GOT3 (cell line): ENCODE measurements around the gene DSG3.

Source experiments
- DNase-seq: peaks from one replicate; lab custom pipeline; 2025; ENCODE audit warnings: mixed read lengths; lab: John Stamatoyannopoulos, UW

Gene DSG3, protein sequence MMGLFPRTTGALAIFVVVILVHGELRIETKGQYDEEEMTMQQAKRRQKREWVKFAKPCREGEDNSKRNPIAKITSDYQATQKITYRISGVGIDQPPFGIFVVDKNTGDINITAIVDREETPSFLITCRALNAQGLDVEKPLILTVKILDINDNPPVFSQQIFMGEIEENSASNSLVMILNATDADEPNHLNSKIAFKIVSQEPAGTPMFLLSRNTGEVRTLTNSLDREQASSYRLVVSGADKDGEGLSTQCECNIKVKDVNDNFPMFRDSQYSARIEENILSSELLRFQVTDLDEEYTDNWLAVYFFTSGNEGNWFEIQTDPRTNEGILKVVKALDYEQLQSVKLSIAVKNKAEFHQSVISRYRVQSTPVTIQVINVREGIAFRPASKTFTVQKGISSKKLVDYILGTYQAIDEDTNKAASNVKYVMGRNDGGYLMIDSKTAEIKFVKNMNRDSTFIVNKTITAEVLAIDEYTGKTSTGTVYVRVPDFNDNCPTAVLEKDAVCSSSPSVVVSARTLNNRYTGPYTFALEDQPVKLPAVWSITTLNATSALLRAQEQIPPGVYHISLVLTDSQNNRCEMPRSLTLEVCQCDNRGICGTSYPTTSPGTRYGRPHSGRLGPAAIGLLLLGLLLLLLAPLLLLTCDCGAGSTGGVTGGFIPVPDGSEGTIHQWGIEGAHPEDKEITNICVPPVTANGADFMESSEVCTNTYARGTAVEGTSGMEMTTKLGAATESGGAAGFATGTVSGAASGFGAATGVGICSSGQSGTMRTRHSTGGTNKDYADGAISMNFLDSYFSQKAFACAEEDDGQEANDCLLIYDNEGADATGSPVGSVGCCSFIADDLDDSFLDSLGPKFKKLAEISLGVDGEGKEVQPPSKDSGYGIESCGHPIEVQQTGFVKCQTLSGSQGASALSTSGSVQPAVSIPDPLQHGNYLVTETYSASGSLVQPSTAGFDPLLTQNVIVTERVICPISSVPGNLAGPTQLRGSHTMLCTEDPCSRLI

DNA sequence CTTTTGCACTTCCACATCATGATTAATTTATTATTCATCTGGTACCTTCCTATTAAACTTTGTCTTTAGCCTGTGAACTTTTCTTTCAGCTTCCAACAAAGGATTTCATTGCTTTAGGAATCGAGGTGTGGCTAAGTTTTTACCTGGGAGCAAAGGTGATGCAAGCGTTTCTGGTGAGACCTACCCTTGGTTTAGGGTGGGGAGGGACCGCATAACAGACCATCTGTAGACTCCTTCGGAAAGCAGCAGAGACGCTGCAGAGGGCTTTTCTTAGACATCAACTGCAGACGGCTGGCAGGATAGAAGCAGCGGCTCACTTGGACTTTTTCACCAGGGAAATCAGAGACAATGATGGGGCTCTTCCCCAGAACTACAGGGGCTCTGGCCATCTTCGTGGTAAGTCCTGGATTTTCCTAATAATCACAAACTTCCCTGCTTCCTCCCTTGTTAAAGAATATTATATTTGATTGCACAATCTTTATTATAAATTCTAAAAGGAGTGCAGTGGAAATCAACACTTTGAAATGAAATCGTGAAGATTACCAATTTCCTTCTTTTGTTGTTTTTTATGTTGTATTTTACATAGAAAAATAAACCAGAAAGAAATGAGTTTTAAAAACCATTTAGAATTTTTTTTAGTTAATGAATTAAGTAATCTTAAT lies at the start of gene DSG3:
TSS of gene DSG3 (plus strand) at position 212 of the 662 bp plus-strand sequence. CDS start at position 349, 137 bp downstream.
- no peak for DNase-seq

DNA sequence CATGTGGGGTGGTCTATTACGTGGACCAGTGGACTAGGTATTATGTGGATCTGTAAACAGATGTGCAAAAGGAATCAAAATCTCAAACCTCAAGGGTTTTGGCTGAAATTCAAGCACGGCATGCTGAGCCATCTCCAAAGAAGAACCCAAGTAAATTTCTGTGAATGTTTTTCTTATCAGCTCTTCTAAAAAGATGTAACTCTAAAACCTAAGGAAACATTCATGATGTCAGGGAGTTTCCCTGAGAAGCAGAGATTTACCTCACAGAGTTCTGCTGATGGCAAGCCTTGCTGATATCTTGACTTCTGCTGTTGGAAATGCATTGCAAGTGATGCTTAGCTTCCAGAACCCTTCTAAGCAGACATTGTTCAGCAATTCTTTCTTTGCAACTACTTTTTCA lies 49.4 kb upstream of the DSG3 start:
- no peak for DNase-seq

DNA sequence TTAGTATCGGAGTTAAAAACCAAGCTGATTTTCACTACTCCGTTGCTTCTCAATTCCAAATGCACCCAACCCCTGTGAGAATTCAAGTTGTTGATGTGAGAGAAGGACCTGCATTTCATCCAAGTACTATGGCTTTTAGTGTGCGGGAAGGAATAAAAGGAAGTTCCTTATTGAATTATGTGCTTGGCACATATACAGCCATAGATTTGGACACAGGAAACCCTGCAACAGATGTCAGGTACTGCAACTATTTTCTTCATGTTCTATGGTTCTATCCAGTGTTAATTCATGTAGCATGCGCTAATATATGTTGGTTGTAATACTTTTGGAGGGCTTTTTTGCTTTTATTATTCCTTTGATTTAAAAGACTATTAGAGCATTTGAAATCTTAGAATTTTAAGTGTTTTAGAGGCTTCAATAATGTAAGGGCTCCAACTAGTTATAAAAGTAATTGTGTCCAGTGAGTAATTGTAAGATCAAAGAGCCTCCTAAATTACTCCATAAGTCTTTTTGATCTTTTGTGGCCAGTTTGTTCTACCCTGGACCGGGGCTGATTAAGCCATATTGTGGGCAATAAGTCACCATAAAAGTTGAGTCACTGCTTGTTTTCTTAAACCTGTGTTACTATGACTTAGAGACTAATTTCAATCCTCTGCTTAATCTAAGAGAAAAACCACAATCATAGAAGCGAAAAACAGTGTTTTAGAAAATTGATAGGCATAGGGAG lies 48.1 kb upstream of the DSG3 start:
- DNase-seq: no peak

DNA sequence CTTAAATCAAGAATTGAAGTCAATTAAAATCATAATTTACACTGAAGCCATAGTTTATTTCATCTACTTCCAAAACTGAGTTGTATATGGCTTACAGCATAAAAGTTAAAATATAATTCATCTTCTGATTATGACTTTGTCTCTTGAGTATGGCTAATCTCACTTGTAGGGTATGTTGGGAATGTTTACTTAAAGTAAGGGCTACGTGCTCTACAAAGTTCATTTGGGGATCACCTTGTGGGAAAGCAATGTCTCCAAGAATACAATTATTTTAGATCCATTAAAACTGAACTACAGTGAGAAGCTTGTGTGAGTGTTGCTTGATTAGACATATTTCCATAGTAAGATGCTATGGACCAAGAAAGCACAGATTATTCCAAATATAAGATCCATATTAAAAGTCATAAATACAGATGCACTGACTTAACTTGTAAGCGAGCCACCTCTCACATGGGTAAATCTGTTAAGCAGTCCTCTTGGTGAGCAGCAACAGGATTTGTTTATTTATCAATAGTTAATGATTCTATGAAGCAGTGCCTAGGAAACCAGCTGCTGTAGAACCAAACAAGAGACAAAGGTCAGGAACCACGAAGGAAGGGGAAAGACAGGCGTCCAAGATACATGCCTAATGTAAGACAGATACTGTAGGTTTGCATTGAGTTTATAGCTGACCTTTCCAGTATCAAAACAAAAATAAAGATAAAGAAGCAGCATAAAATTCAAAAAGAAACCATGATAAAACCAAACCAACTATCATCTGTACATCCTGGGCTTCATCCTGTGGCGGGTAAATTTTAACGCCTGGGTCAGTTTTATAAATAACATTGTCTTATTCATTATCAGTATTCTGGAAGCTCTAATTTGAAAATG lies 46.1 kb upstream of the DSG3 start:
- no peak for DNase-seq

DNA sequence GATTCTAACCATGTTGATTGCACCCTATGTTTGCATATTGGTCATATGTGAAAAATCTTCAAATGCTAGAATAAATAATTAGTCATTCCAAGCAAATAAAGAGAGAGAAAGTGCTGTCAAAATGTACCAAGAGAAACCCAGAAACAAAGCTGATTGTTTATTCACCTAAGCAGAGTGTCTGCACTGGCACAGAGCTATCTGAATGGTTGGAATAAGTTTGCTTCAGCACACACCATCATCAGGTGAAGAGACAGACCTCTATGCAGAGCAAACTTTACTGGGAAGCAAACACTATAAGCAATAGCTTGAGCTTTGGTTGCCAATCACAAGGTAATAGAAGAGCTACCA lies 45.5 kb upstream of the DSG3 start:
- no peak for DNase-seq

DNA sequence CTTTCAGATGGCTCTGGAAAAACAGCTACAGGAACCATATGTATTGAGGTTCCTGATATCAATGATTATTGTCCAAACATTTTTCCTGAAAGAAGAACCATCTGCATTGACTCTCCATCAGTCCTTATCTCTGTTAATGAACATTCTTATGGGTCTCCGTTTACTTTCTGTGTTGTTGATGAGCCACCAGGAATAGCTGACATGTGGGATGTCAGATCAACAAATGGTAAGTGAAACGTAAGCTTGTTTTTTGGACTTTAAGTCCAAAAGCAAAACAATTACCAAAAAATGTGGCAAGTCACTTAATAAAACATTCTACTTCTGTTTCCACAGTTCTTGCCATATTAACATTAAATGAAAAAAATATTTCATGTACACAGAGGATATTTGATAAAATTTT lies 44.1 kb upstream of the DSG3 start:
- no peak for DNase-seq

DNA sequence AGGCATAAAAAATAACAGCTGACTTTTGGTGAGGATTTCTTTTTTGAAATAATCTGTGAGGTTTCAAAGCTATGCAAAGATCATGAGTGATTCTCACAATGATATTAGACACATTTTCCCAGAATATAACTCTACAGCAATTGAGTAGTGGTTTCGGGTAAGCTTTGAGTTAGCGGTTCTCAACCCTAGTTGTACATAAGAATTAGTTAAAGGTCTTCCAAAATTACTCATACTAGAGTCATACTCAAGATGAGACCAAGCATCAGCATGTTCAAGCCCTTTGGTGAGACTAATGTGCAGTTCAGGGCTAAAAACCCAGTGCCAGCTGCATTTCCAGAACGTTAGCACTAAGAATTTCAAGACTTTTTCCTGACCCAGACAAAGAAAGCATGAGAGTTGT lies 39.9 kb upstream of the DSG3 start:
- no peak for DNase-seq

DNA sequence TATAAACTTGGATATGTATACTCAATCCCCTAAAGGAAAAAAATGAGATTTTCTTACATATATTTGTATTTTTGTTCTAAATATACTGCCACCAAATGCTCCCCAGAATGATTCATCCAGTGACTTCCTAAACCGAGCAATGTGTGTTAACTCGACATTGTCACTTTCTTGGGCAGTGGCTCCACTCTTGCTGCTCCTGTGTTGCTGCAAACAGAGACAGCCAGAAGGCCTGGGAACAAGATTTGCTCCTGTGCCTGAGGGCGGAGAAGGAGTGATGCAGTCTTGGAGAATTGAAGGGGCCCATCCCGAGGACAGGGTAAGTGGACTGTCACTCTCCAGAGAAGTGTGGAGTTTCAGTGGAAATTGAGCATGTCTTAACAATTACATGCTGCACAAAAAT lies 38.3 kb upstream of the DSG3 start:
- DNase-seq: no peak

DNA sequence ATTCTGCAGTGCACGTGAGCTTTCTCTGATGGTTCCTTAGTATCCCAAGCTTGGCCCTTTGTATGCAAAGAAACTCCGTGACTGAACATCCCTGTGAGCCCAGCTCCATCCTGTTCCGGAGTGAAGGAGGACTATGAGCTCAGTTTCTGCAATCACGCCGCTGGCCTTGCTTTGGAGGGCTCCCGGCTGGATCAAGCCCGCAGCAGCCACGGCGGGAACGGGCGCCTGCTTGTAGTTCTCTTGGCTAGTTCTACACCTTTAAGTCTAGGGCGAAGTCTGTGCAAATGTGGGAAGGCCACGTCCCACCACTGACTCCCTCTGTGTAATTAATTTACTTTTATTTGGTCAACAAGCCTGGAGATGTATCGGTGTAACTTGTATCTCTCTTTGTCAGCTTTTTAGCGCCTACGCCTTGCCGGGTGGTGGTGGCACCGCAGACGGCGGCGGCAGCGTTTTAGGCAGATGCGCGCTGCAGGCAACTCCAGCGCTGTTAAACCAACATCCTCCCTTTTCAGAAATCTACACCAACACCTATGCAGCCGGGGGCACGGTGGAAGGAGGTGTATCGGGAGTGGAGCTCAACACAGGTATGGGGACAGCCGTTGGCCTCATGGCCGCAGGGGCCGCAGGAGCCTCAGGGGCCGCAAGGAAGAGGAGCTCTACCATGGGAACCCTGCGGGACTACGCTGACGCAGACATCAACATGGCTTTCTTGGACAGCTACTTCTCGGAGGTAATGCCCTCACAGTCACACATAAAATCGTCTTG lies 36.6 kb upstream of the DSG3 start:
- DNase-seq: no peak

DNA sequence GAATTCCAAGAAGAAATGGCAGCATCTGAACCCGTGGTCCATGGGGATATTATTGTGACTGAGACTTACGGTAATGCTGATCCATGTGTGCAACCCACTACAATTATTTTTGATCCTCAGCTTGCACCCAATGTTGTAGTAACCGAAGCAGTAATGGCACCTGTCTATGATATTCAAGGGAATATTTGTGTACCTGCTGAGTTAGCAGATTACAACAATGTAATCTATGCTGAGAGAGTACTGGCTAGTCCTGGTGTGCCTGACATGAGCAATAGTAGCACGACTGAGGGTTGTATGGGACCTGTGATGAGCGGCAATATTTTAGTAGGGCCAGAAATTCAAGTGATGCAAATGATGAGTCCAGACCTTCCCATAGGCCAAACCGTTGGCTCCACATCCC lies 34.4 kb upstream of the DSG3 start:
- DNase-seq: no peak

DNA sequence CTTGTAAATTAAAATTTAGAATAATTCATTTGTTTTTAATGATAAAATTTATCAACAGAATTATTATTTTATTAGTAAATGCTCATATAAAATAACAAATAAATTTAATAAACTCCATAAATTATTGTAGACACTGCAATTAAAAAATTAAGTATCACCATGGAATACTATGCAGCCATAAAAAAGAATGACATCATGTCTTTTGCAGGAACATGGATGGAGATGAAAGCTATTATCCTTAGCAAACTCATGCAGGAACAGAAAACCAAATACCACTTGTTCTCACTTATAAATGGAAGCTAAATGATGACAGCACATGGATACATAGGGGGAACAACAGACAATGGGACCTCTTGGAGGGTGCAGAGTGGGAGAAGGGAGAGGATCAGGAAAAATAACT lies 29.7 kb upstream of the DSG3 start:
- DNase-seq: no peak

DNA sequence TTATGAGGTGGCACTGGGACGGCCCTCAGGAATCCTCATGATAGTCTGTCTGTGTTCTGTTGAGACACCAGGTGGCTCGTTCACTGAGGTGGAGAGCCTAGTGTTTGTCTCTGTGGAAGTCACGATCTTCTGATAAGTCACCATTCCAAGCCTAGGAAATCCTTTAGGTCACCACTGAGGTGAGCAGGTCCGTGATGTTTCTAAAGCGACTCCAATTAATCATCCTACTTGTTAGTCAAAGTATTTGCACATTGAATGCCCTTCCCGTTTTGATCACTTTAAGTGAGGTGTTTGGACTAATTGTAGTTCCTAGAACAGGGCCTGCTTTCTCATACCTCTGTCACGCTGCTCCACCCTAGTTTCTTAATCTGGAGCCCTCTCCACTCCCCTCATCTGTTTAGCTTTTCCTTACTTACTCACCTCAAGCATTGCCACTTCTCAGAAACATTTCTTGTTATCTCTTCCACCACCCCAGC lies 28.0 kb upstream of the DSG3 start:
- no peak for DNase-seq

DNA sequence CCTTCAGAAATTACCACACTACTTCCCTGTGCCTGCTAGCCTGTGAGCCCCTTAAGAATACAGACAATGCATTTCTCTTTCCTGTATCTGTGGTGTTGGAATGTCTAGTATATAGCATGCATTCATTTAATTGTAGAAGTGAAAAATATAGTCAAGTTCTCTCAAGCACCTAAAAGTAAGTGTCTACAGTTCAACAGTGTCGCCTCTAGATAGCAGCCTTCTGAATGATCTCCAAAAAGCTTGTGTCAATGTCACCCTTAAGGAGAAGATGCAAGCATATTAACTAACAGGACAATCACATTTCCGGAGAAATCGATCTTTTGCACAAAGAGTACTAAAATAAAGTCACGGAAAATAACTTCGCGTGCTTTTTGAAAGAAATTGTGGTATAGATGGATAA lies 27.5 kb upstream of the DSG3 start:
- no peak for DNase-seq

DNA sequence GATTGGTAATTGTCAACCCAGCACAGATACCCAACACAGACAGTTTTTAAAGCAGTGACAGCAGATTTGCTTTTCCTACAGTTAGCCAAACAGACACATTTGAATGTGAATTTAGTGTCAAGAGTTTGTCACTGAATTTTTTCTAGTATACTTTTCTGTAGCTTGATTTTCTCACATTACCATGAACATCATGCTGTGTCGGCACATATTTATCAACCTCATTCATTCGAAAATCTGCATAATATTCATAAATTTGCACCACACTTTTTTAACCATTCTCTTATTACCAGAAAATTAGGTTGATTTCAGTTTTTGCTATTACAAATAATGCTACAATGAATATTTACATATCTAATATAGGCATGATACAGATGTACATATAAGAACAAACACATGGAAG lies 27.0 kb upstream of the DSG3 start:
- no peak for DNase-seq

DNA sequence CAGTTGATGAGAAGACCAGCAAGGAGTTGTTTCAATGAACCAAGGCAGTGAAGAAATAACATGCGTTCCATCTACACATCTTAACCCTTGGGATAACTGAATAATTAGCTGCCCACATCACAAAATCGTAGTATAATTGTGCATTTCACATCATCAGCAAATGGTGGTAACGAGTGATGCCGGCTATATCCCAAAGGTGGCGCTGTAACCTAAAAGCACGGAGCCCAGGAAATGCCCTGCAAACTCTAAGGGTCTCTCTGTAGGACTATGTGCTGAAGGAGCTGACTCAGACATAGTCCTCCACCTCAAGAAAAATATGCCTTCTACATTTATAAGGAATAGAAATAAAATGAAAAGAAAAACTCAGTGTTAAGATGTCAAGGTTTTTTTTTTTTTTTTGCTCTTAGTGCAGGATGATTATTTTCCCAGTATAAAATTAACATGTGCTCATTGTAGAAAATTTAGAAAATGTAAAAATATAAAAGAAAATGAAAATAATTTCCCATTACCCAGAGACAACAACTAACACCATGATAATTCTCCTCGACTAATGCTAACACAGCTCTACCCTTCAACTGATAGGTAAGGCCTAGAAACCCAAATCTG lies 23.1 kb upstream of the DSG3 start:
- DNase-seq: no peak

DNA sequence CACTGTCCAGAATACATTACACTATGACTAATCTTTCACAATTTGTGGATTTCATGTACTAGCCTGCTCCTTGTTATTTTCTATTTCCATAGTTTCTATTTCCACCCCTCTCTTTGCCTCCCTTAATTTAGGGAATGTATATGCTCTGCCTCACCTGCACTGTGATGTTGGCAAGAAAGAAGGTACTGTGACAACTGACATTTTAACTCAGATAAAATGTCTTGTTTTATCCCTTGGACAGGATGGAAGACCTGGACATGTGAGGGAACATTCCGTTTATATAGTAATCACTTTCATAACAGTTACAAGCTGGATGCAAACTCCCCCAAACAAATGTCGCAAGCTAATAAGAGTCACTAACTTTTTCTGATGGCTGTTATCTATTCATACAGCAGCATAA lies 21.5 kb upstream of the DSG3 start:
- DNase-seq: no peak

DNA sequence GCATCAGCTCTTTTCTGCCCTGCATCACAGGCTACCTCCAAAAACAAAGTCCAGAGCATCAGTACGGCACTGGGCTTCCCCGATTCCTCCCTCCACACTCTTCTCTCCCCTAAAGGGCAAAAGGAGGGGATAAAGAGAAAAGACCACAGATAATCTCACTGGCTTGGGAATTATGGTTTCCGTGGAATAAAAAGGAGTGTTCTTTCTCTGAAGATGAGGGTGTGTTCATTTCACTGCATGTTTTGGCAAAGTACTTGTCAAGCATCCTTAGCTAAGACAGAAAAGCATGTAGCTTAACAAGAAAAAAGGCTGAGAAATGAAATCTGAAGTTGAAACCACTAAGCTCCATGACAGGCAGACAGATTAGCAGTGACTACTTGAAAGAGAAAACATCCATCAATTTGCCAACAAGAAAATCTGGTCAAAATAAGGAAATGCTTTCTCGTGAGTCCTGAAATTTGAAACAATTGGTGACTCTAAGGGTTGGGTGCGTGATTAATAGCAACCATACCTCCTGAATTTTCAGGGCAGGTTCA lies 20.6 kb upstream of the DSG3 start:
- DNase-seq: no peak

DNA sequence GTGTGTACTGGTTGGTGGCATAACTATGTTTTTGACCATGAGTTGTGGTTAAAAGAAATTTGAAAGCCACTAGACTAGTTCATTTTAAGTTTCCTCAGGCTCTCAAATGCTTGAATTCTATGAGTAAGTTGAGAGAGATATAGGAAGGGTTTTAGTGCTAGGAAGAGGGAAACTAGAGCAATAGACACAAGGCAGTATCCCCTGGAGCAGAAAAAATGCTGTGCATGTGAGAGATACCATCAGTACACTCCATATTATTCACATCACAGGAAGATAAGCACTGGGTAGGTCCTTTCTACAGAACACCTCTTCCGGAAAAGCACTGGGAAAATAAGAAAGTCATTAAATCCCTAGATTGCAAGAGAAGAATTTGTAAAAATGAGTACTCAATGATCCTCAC lies 19.3 kb upstream of the DSG3 start:
- no peak for DNase-seq

DNA sequence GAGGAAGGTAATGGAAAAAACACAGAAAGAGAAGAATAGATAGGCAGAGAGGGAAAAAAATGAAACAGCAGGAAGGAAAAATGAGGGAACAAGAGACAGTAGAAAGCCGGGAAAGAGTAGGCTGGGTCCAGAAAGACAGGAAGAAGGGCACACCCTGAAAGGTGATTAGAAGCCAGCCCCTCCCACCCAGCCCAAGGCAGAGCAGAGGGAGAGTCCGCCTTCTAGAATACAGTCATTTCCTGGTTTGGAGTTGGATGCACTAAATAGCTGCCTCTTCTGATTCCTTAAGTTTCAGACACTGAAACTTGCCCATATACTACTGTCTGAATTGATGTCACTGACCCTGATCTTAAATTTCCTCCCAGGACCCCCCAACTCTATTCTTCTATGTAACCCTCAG lies 17.9 kb upstream of the DSG3 start:
- DNase-seq: no peak
